HL-60/S4 treated with phorbol 12-myristate 13-acetate at 8.2 ng/mL for 4 days and 3 days (cell line): Measurements from ENCODE around the gene GTF2H3.

ENCODE experiments used
- in situ Hi-C: fragments of 300-500 bp; cut with MboI; formaldehyde crosslinking; loops from 2 replicates; pipeline ENCODE4 v1.15.0; 2022; ENCODE audit warnings: low sequenced_read_pairs

GTF2H3 gene

GRCh38 chr12:123705935-123706334, 72.3 kb downstream of the GTF2H3 start:
- in situ Hi-C loops, result no loop called here

- in situ Hi-C loops, result no loop called here
These were observed 73.8 kb downstream of the GTF2H3 start for GRCh38 chr12:123707466-123707865.
